ENCODE data around the gene USO1.

GRCh38 chr4:75717408-75717807 is 7.0 kb upstream of the USO1 start:
- no peak for TF ChIP-seq EP300 (IDR thresholded peaks at IDR 0.05)
- TF ChIP-seq POLR2A (IDR thresholded peaks at IDR 0.05): no peak
- TF ChIP-seq CTCF (IDR thresholded peaks at IDR 0.05): no peak
